Measurements from ENCODE around the gene UGT2A3.
"Not testable (repeated sequence)": the region's sequence is repeated elsewhere in the genome, so short reads cannot be mapped to it uniquely, and the experiment has no call there.

The UGT2A3 gene

DNA sequence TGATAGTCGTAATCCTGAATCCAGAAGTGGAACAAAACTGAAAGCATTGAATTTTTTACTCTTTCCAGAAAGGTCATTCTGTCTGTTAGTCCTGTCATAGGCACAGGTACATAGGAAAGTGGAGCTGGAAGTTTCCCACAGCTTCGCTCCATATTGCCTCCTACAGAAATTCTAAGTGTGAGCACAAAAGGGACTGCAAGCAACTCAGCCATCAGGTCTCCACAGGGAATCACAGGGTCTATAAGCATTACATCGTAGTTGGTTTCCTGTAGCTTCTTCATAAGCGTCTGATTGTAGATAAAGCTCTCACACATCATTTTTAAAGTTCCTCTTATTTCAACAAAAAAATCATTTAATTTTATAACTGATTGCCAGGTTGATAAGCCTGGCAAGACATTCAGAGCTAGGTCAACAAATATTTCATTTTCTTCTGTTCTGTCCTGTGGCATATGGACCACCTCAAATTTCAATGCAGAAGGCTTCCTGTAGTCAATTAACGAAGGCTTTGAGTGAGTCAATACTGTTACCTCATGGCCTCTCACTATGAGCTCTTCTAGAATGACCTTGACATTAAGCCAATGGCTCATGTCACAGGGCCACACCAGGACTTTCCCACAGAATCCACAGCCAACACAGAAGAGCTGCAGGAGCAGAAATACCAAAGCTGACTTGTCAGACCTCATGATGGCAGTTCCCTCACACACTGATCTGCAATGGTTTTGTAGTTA, at the start of gene UGT2A3:
UGT2A3 (minus strand) TSS at position 727 of the 728 bp plus-strand sequence; CDS start at position 683, 44 bp downstream.
- no peak for DNase-seq

DNA sequence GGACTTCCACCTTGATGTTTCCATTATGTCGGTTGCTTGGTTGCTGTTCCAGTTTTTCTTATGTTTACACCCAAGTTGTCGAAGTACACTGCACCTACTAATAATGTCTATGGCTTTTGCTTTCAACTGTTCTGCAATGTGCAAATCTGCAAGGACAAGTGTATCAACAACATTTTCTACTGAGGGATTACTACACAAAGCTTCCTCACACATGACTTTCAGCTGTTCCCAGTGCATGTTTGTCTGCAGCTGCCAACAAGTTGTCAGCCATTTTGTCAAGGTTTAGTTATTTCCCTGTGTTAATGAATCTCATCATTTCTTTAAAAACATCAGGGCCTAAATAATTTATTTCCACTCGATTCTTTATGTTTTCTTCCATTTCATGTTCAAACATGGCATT, 45.4 kb upstream of the UGT2A3 start:
- DNase-seq = no peak

DNA sequence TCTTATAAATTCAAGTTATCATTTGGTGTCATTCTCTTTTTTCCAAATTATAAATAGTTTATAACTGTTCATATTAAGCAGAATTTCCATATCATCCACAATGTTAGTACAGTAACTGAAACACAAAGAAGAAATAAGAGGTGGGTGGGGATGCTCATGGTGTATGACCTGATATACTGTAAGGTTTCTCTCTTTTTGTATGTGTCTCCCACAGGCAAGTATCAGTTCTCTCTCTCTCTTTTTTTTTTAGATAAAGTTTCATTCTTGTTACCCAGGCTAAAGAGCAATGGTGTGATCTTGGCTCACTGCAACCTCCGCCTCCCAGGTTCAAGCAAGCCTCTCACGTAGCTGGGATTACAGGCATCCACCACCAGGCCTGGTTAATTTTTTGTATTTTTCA, 43.7 kb upstream of the UGT2A3 start:
- no peak for DNase-seq

DNA sequence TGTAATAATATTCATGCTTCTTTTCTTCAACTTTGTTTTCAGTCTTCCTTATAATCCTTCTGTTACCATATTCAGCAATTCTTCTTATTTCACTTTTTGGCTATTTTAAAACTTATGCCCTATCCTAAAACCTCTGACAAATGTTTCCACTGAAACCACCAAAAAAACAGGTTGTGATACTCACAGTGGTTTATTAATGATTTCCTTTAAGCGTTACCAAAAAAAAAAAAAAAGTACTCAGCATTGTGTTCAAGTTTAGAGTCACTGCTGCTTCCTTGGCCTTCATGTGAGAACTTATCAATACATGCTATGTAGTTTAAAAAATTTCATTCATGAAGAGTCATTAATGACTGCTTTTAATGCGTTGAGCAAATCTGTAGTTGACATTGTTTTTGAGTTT, 35.4 kb upstream of the UGT2A3 start:
- no peak for DNase-seq

DNA sequence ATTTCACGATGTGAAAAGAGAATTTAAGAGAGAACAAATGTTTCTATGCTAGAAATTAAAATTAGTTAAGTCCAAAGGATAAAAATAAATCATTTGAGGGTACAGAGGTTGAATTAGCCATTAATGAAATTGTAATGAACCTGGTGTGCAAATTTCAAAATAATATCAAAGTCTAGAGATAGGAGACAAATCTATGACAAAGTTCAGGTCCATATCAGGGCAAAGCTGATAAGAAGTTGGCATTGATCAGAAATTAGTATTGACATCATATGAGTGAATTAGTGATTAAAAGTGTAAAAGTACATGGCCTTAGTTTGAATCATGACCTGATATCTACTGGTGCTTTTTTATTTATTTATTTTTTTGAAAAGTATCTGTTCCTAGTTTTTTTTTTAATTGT, 33.8 kb upstream of the UGT2A3 start:
- no peak for DNase-seq

DNA sequence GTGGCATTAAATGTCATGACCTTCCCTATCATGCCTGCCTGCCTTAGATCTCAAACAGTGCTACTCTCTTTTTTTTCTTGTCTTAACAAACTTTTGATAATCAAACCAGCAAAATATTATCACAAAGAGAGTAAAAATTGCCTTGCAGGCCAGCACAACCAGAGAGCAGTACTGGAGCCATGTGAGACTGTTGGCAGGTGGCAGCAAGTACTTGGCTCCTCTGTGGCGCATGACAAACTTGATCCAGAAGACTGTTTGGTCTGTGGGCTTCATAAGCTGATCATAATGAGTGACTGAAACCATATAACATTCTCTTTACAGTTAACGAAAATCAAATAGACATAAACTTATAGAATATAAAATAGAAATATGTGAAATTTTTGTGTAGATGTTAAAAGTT, 33.3 kb upstream of the UGT2A3 start:
- DNase-seq = no peak

GRCh38 chr4:68963374-68963773, 11.8 kb upstream of the UGT2A3 start:
- no peak for DNase-seq

GRCh38 chr4:68962868-68963267, 11.3 kb upstream of the UGT2A3 start:
- no peak for DNase-seq

- no peak for DNase-seq
Measured at GRCh38 chr4:68960294-68961163, 8.9 kb upstream of the UGT2A3 start.

GRCh38 chr4:68959085-68959484, 7.5 kb upstream of the UGT2A3 start:
- not testable (repeated sequence) for DNase-seq

- DNase-seq = no peak
Measured at GRCh38 chr4:68954126-68954525, 2.5 kb upstream of the UGT2A3 start.

DNA sequence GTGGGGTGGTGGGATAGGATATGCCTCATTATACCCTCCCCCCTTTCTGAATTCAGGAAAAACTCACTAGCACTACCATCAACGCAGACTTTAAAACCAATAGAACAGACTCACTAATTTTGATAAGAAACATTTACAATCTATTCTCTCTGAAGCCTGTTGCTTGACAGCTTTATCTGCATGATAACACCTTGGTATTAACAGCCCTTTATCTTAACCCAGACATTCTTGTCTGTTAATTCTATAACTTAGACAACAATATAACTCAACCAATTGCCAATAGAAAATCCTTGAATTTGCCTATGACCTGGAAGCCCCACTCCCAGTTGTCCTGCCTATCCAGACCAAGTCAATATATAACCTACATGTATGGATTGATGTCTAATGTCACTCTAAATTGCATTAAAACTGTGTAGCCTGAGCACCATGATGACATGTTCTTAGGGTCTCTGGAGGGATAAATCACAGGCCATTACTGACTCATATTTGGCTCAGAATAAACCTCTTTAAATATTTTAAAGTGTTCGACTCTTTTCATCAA, 1.5 kb upstream of the UGT2A3 start:
- no peak for DNase-seq

DNA sequence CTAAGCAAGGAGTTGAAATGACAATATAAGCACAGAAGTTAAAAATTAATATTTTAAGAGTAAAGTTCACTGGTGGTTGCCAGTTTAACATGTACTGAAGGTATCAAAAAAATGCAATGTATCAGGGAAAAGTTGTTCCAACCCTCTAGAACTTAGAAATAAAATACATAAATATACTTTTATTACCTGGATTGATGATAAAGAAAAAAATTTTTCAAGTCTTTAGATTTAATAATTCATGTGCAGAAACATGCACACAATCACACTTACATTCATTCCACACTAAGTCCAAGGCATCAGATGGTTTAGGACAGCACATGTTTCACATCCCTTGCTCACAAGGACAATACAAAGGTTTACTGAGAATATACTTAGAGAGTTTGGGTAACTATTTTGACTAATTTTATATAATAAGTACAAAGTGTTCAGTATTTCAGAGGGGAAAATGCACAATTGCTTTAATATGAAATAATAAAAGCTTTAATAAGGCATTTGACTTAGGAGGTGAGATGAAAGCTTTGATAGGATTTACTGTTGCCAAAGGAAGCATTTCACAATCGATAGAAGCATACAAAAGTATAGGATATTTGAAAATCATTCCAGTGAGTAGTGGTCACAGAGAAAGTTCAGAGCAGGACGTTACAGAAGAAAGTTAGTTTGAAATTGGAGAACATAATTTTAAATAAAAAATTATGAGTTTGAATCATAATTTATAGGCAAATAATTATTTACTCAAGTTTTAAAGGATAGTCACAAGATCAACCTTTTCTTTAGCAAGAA, 392 bp upstream of the UGT2A3 start:
- no peak for DNase-seq

DNA sequence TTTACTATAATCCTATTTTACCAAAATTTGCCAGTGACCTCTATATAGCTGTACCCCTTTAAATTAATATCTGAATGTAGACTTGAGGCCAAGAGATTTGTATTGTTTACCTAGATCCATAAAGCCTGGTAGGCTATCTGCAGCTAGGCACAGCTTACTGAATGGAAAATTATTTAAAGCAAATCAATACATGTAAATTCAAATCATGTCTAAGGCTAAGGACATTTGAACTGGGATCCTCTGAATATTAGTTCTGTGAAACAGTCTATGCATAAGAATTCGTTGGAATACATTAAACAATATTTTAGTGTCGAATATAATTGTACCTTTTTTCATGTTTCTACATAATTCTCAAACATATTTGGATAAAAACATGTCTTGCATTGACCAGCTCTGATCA, 1.6 kb downstream of the UGT2A3 start:
- no peak for DNase-seq

DNA sequence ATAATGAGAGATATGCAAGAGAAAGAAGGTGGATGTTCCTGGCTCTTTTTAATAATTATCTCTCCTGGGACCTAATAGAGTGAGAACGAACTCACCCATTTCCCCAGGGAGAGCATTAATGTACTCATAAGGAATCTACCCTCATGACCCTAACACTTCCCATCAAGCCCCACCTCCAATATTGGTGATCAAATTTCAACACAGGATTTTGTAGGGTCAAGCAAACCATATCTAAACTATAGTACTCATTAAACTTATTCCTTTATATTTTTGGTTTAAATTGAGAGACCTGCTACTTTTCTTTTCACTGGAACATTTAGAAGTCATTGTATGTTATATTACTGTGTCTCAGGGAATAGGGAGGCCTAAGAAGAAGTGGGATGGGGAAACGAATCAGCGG, 2.6 kb downstream of the UGT2A3 start:
- DNase-seq = no peak

- DNase-seq = no peak
Measured at GRCh38 chr4:68948044-68948743, 3.4 kb downstream of the UGT2A3 start.

DNA sequence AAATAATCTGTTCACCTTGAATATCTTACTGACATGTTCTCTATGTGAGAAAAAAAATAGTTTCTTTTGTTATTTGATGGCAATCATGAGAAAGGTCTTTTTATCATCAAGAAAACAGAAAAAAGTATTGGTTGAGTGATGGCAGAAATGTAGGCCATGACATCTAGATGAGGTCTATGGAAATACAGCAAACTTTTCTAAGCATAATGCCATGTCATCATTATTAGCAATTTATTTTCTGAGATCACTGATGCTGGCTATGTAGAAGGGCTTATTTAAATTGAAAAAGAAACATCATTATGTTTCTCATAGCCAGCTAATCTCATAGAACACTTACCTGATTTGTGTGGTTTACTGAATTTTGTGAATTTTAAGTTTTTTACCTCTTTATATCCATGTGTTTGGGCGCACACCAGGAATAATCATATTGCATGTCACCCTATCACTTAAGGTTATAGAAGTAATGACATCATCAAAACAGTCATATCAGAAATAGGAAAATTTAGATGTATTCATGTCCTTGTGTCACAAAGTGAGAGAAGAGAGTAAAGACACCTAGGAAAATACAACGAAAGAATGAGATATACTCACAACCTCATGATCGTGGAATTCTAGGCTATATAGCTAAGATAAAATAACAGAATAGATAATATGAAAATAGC, 22.4 kb downstream of the UGT2A3 start:
- no peak for DNase-seq

DNA sequence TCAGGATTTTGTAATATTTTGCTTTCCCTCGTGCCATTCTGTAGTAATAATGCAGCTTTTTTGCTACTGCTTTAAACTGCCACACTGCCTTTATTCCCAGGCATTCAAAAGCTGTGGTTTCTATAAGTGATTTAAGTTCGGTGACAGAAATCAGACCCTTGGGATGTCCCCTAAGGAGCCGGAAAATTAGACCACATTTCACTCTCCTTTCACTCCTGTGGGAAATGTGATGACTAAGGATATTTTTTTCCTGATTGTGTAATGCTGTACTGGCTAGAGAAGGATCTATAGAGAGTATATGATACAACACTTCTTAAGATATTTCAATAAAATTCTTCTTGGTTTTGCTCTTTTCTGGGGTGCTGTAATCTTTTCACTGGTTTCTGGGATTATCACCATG, 24.4 kb downstream of the UGT2A3 start:
- no peak for DNase-seq

DNA sequence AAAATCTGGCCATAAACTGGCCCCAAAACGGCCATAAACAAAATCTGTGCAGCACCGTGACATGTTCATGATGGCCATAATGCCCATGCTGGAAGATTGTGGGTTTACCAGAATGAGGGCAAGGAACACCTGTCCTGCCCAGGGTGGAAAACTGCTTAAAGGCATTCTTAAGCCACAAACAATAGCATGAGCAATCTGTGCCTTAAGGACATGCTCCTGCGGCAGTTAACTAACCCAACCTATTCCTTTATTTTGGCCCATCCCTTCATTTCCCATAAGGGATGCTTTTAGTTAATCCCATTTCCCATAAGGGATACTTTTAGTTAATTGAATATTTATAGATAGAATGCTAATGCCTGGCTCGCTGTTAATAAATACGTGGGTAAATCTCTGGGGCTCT, 29.4 kb downstream of the UGT2A3 start:
- DNase-seq = not testable (repeated sequence)

DNA sequence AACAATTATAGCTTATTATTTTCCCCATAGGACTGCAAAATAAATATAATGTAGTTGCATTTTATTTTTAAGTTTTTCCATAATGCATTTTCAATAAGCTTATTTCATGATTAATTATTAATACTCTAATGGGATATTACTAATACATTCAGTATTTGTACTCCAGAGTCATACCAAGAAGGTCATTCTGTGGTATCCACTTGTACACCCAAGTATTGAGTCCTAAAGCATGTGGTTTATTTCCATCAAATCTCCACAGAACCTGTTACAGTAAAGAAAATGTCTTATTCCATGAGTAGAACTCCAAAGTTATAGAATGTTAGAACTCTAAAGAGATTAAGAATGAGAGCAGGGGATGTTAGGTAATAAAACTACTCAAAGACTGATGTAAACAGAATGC, 30.6 kb downstream of the UGT2A3 start:
- DNase-seq = no peak

DNA sequence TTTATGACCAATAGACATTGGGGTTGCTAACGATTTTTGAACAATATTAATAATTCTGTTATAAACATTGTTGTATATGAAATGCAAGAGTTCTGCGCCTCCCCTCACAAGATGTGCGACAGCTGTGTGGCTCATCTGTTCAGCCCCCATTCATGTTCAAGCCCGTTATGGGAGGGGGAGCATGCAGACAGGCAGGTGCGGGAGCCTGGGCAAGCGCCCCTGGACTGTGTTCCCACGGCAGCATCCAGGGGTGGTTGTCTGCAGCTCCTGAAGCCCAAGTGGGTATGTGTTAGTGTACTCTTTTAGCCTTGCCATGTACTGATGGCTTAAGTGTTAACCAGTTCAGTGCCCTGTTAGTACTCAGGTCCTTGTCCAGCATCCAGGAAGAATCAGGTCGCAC, 34.6 kb downstream of the UGT2A3 start:
- no peak for DNase-seq

DNA sequence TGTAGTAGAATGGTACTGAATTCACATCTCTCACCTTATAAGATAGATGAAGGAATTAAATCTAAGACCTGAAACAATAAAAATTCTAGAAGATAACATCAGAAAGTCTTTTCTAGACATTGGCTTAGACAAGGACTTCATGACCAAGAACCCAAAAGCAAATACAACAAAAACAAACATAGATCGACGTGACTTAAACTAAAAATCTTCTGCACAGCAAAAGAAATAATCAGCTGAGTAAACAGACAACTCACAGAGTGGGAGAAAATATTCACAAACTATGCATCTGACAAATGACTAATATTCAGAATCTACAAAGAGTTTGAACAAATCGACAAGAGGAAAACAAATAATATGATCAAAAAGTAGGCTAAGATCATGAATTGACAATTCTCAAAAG, 38.8 kb downstream of the UGT2A3 start:
- no peak for DNase-seq

All from stimulated activated CD4-positive, alpha-beta T cell treated with anti-CD3 and anti-CD28 coated beads, Interleukin-15, amount 100 ng/mL, for 24 hours (primary cell).